ENCODE results near the gene PRMT5.

The PRMT5 gene

GRCh38 chr14:22875748-22876319 is 53.3 kb downstream of the PRMT5 start:
- DNase-seq (ENCODE audit: low read depth in 2 of 2) = no peak

- no peak for DNase-seq (ENCODE audit: low read depth in 2 of 2)
Observed at GRCh38 chr14:22875003-22875747, 54.0 kb downstream of the PRMT5 start.

- no peak for DNase-seq (ENCODE audit: low read depth in 2 of 2)
Observed at GRCh38 chr14:22872833-22873520, 56.2 kb downstream of the PRMT5 start.

GRCh38 chr14:22872033-22872832 is 56.9 kb downstream of the PRMT5 start:
- peak; percentile 51 to 65 for DNase-seq (ENCODE audit: low read depth in 2 of 2)

GRCh38 chr14:22871224-22872032 is 57.7 kb downstream of the PRMT5 start, which contains the start of gene LRP10:
TSS of gene LRP10 (plus strand) at chr14:22871740. CDS start at chr14:22872304, 564 bp downstream.
- peak; percentile 69 to 73 for DNase-seq (ENCODE audit: low read depth in 2 of 2)

- no peak for DNase-seq (ENCODE audit: low read depth in 2 of 2)
Observed at GRCh38 chr14:22870811-22871223, 58.4 kb downstream of the PRMT5 start.

Data from stimulated activated CD8-positive, alpha-beta memory T cell treated with anti-CD3 and anti-CD28 coated beads, Interleukin-2, amount 100 ng/mL, for 48 hours (primary cell).